ENCODE data around the gene TTBK2. TPM values are rescaled to one million over a fixed set of nuclear protein-coding genes. Genes with fewer than 3 reads are reported as not detected.

Gene TTBK2
- total RNA-seq, 2 donors from 2014 or later: 17.9 to 24.8 TPM

DNA sequence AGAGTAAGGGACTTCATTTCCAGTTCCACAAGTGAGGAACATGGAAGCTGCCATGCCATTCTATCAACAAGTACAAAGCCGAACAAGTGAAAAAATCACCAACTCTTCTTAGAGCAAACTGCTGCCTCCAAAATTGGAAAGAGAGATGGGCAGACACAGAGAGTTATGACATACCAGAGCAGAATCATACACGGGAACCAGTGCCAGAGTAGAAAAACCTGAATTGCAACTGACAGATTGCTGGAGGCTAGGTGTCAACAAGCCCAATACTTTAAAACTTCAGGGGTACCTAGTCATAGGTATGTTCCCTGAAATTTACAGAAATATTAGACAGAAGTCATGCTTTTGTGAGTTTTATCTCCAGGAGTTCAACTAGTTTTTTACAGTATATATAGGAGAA, 62.0 kb downstream of the TTBK2 start:
- 86 to 94% methylated on average over 1 to 2 of the region's 2 CpGs for WGBS, 2 experiments (ENCODE audit: insufficient coverage in 1 of 2, insufficient read length in 1 of 2)
- no peaks in the 10 kb centered on the region for H3K4me1 ChIP-seq (ENCODE audit: control insufficient read depth, insufficient read depth, low read length)
- H3K4me3 Mint-ChIP-seq: no peak overlapping the region
- no peak overlapping the region for H3K4me3 ChIP-seq (ENCODE audit: low read length)
- no peak overlapping the region for H3K27ac ChIP-seq (ENCODE audit: low read depth, low read length)
- TF ChIP-seq, protein P1, sequence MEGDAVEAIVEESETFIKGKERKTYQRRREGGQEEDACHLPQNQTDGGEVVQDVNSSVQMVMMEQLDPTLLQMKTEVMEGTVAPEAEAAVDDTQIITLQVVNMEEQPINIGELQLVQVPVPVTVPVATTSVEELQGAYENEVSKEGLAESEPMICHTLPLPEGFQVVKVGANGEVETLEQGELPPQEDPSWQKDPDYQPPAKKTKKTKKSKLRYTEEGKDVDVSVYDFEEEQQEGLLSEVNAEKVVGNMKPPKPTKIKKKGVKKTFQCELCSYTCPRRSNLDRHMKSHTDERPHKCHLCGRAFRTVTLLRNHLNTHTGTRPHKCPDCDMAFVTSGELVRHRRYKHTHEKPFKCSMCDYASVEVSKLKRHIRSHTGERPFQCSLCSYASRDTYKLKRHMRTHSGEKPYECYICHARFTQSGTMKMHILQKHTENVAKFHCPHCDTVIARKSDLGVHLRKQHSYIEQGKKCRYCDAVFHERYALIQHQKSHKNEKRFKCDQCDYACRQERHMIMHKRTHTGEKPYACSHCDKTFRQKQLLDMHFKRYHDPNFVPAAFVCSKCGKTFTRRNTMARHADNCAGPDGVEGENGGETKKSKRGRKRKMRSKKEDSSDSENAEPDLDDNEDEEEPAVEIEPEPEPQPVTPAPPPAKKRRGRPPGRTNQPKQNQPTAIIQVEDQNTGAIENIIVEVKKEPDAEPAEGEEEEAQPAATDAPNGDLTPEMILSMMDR (conservative IDR thresholded peaks at IDR 0.05): no peak
- peaks cover 9% of the 10 kb centered on the region for H3K9me3 Mint-ChIP-seq
- no peaks in the 10 kb centered on the region for H3K27me3 ChIP-seq (ENCODE audit: control insufficient read depth, insufficient read depth, low read length, poor library complexity, severe bottlenecking)
- no peaks in the 10 kb centered on the region for H3K36me3 ChIP-seq (ENCODE audit: control insufficient read depth, insufficient read depth, low read length)
- peaks cover 18% of the 10 kb centered on the region for H3K36me3 Mint-ChIP-seq (ENCODE audit: low read depth)
- no peak for DNase-seq
- no peaks in the 10 kb centered on the region for H3K4me1 Mint-ChIP-seq
- H3K9ac ChIP-seq (ENCODE audit: extremely low read depth, low read length, poor library complexity, severe bottlenecking): no peak overlapping the region
- H3K27me3 Mint-ChIP-seq (ENCODE audit: insufficient read depth): no peaks in the 10 kb centered on the region
- no peak overlapping the region for H3K27ac Mint-ChIP-seq
- H3K9me3 ChIP-seq (ENCODE audit: control insufficient read depth, low read length): peaks cover 11% of the 10 kb centered on the region

DNA sequence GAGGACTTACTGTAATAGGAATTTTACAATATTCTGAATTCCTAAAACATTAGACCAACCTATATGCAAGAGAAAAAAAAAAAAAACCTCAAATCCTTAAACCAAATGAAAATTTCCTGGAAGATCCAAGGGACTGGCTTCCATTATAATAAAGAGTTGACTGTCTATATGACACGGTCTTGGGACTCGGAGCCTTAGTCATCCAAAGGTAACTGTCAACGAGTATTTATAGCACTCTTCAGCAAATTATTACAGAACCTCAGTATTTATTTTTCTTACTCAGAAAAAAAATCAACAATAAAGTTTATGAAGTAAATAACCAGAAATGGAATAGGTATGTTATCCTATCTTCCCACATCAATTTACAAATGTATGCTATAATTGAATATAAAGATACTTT, 66.0 kb downstream of the TTBK2 start:
- Histone ChIP-seq H3K27ac (ENCODE audit: low read depth, low read length) (no peak overlapping the region), H3K36me3 (ENCODE audit: control insufficient read depth, insufficient read depth, low read length) (no peaks in the 10 kb centered on the region), H3K9me3 (ENCODE audit: control insufficient read depth, low read length) (peaks cover 11% of the 10 kb centered on the region), H3K9ac (ENCODE audit: extremely low read depth, low read length, poor library complexity, severe bottlenecking) (no peak overlapping the region), H3K4me1 (ENCODE audit: control insufficient read depth, insufficient read depth, low read length) (no peaks in the 10 kb centered on the region), H3K4me3 (ENCODE audit: low read length) (no peak overlapping the region), H3K27me3 (ENCODE audit: control insufficient read depth, insufficient read depth, low read length, poor library complexity, severe bottlenecking) (no peaks in the 10 kb centered on the region)
- Mint-ChIP-seq H3K4me3 (no peak overlapping the region), H3K27ac (no peak overlapping the region), H3K27me3 (ENCODE audit: insufficient read depth) (no peaks in the 10 kb centered on the region), H3K4me1 (no peaks in the 10 kb centered on the region), H3K9me3 (peaks cover 9% of the 10 kb centered on the region), H3K36me3 (ENCODE audit: low read depth) (peaks cover 10% of the 10 kb centered on the region)
- 92 to 100% methylated on average over 1 to 3 of the region's 3 CpGs for WGBS, 2 experiments (ENCODE audit: insufficient coverage in 1 of 2, insufficient read length in 1 of 2)
- DNase-seq: no peak
- TF ChIP-seq, protein P1 (conservative IDR thresholded peaks at IDR 0.05): no peak

DNA sequence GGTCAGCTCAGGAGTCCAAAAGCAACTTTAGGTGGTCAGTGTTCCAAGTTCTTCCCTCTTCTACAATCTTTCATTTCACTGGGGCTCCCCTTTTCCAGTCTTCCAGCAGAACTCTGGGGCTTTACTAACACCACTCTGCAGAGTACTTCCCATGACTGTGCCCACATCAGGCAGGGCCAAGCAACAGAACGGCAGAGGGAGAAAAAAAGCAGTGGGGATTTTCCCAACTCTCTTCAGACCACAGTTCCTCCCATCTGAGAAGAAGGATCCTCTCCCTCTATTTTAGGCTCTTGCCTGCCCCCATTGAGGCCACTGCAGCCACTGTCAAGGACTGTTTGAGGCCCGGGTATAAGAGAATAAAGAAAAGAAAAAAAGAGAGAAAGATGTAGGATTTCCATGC, 70.7 kb downstream of the TTBK2 start:
- Mint-ChIP-seq H3K27ac (no peak overlapping the region), H3K27me3 (ENCODE audit: insufficient read depth) (no peaks in the 10 kb centered on the region), H3K36me3 (ENCODE audit: low read depth) (peaks cover 2% of the 10 kb centered on the region), H3K9me3 (no peaks in the 10 kb centered on the region), H3K4me3 (no peak overlapping the region), H3K4me1 (peaks cover 3% of the 10 kb centered on the region)
- TF ChIP-seq, protein P1 (conservative IDR thresholded peaks at IDR 0.05): no peak
- Histone ChIP-seq H3K9me3 (ENCODE audit: control insufficient read depth, low read length) (peaks cover 4% of the 10 kb centered on the region), H3K4me1 (ENCODE audit: control insufficient read depth, insufficient read depth, low read length) (no peaks in the 10 kb centered on the region), H3K9ac (ENCODE audit: extremely low read depth, low read length, poor library complexity, severe bottlenecking) (no peak overlapping the region), H3K27ac (ENCODE audit: low read depth, low read length) (no peak overlapping the region), H3K27me3 (ENCODE audit: control insufficient read depth, insufficient read depth, low read length, poor library complexity, severe bottlenecking) (no peaks in the 10 kb centered on the region), H3K4me3 (ENCODE audit: low read length) (no peak overlapping the region), H3K36me3 (ENCODE audit: control insufficient read depth, insufficient read depth, low read length) (no peaks in the 10 kb centered on the region)
- DNase-seq: no peak
- WGBS, 2 experiments (ENCODE audit: insufficient coverage in 1 of 2, insufficient read length in 1 of 2): 91% methylated on average over 2 of the region's 2 CpGs; no CpG with 5 or more reads in 1 of the 2 experiments
